SU-DHL-6 (cell line): ENCODE results near the gene ERN2.

ENCODE experiments used
- CTCF ChIP-seq: fragments of 200-600 bp; sonication (generic); IDR thresholded peaks from one replicate; pipeline ENCODE4 v1.5.1; 2017; ENCODE audit warnings: antibody characterized with exemption, mild to moderate bottlenecking, low read length, moderate library complexity; ENCODE audit not compliant: insufficient read depth, poor library complexity, severe bottlenecking
- EZH2phosphoT487 ChIP-seq: fragments of 200-600 bp; sonication (generic), shearing (Covaris generic); conservative IDR thresholded peaks from 2 replicates; pipeline ENCODE4 v1.6.1; 2018; ENCODE audit warnings: mild to moderate bottlenecking, antibody characterized with exemption, low read length, moderate library complexity, mixed read lengths

GRCh38 chr16:23724096-23724784, 11.2 kb upstream of the ERN2 start:
- no peak for TF ChIP-seq CTCF
- TF ChIP-seq EZH2phosphoT487, result no peak
